ENCODE data around the gene MREG.

Gene MREG

GRCh38 chr2:215915441-215915840 is 97.9 kb downstream of the MREG start:
- DNase-seq = no peak

GRCh38 chr2:215914777-215915165 is 98.6 kb downstream of the MREG start:
- no peak for DNase-seq

- no peak for DNase-seq
Measured at GRCh38 chr2:215914054-215914776, 99.1 kb downstream of the MREG start.

GRCh38 chr2:215912299-215912842 is 101.0 kb downstream of the MREG start:
- no peak for DNase-seq

- no peak for DNase-seq
Measured at GRCh38 chr2:215911301-215912085, 101.9 kb downstream of the MREG start.

- DNase-seq = no peak
Measured at GRCh38 chr2:215910180-215910579, 103.2 kb downstream of the MREG start.

GRCh38 chr2:215907147-215907546 is 106.2 kb downstream of the MREG start:
- no peak for DNase-seq

GRCh38 chr2:215906458-215906857 is 106.9 kb downstream of the MREG start:
- no peak for DNase-seq

GRCh38 chr2:215905691-215906090 is 107.7 kb downstream of the MREG start:
- DNase-seq = no peak

- no peak for DNase-seq
Measured at GRCh38 chr2:215904101-215904500, 109.2 kb downstream of the MREG start.

GRCh38 chr2:215903203-215903602 is 110.1 kb downstream of the MREG start:
- DNase-seq = no peak

GRCh38 chr2:215901796-215902195 is 111.6 kb downstream of the MREG start:
- DNase-seq = no peak

GRCh38 chr2:215900843-215901242 is 112.5 kb downstream of the MREG start:
- no peak for DNase-seq

GRCh38 chr2:215900203-215900611 is 113.1 kb downstream of the MREG start:
- DNase-seq = no peak

GRCh38 chr2:215899141-215900074 is 113.9 kb downstream of the MREG start:
- no peak for DNase-seq

GRCh38 chr2:215898363-215898762 is 115.0 kb downstream of the MREG start:
- DNase-seq = no peak

GRCh38 chr2:215896921-215897320 is 116.4 kb downstream of the MREG start:
- DNase-seq = no peak

- DNase-seq = no peak
Measured at GRCh38 chr2:215895330-215895729, 118.0 kb downstream of the MREG start.
